Endometrial microvascular endothelial cells (primary cell): ENCODE data around the gene BTBD2. TPM values are rescaled to one million over a fixed set of nuclear protein-coding genes. Genes with fewer than 3 reads are reported as not detected.

ENCODE experiments used
- in situ Hi-C: cut with HindIII; loops from 2 replicates; pipeline ENCODE4 v1.10.0; 2017; ENCODE audit warnings: low sequenced_read_pairs, low pct_unique_long_range_greater_than_20kb; ENCODE audit errors: inconsistent ontology term
- total RNA-seq: library from RNA; depleted of rRNA; stranded (reverse); fragments of >200 nt; gene quantifications from one replicate; pipeline ENCODE4 v1.2.3, GENCODE V29; 2015; ENCODE audit errors: inconsistent ontology term

BTBD2 gene
- total RNA-seq, 1 donor from 2014 or later = 88.5 TPM

DNA sequence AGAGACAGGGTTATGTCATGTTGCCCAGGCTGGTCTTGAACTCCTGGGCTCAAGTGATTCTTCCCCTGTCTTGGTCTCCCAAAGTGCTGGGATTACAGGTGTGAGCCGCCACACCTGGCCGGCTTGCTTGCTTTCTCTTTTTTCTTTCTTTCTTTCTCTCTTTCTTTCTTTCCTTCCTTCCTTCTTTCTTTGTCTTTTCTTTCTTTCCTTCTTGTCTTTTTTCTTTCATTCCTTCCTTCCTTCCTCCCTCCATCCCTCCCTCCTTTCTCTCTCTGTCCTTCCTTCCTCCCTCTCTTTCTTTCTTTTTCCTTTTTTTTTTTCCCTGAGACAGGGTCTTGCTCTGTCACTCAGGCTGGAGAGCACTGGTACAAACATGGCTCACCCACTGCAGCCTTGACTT, 6.8 kb upstream of the BTBD2 start:
- in situ Hi-C loops = no loop called here

- in situ Hi-C loops = no loop called here
Measured at GRCh38 chr19:2021453-2022140, 6.1 kb upstream of the BTBD2 start.

GRCh38 chr19:2018752-2019151, 3.2 kb upstream of the BTBD2 start:
- in situ Hi-C loops = no loop called here

GRCh38 chr19:2016041-2016807, 710 bp upstream of the BTBD2 start:
- in situ Hi-C loops = no loop called here

- in situ Hi-C loops = no loop called here
Measured at GRCh38 chr19:2014731-2015607, 545 bp downstream of the BTBD2 start.

DNA sequence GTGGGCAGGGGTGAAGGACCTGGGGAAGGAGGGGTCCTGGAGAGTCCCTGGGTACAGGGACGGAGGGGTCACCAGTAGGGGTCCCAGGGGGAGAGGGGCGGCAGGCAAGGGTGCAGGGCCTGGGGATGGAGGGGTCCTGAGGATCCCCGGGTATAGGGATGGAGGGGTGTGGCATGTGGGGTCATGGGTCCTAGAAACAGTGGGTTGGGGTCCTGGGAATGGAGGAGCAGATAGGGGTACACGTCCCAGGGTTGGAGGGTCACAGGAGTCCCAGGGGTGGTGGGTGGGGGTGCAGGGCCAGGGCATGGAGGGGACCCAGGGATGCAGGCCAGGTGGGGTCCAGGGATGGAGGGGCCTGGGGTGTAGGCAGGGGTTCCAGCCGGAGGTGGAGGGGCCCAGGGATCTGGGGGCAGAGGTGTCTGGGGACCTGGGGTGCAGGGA, 1.4 kb downstream of the BTBD2 start:
- in situ Hi-C loops = no loop called here

DNA sequence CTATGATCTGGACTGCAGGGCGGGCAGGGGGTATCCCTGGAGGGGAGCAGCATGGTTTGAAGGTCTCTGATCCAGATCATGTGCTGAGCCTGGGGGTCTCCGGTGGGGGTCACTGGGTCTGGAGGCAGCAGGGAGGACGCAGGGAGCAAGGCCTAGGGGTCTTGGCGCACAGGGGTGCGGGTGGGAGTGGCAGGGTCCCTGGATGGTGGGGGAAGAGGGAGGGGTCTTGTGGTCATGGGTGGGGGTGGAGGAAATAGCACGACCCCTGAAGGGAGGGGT, 1.9 kb downstream of the BTBD2 start:
- in situ Hi-C loops = no loop called here

DNA sequence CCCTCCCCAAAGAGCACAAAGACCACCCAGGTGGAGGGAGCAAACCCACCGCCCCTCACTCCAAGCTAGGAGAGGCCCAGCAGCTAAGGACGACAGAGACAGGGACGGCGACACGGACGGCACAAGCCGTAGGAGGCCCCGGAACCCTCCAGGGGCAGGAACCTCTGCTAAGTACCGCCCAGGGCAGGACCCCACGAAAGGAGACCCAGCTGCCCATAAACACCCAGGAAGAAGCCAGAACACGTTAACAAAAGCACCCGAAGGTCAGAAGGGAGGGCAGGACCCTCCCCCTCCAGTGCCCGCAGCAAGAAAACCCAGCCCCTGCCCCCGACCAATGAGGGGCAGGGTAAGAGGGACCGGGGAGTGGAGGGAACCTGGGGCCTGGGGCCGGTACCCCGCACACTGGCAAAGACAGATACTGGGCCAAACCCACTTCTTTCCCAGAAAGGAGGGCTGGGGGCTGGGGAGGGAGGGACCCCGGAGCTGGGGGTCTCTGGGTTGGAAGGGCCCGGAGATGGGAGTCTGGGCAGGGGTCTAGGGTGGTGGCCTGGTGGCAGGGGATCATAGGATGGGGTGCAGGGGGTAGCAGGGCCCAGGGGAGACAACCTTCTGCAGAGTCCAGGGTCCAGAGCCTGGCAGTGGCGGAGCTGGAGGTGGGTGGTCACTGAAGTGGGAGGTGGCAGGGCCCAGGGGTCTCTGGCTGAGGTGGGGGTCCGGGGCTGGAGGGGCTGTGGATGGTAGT, 2.4 kb downstream of the BTBD2 start:
- in situ Hi-C loops = no loop called here

DNA sequence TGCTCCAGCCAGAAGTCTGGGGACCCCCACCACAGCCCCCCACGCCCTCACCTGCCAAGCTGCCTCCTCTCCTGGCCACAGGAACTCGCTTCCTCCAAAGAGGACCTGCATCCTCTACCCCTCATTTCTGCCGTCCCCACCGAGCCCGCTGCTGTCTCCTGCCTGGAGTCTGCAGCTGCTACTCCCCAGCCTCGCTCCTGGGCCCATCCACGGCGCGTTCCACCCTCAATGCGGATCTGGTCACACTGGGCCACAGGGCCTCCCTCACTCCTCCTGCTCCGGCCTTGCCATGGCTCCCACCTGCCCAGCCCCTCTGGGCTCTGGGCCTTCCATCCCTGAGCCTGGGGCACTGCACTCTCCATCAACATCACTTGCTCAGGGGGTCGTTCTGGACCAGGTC, 4.3 kb downstream of the BTBD2 start:
- in situ Hi-C loops = no loop called here

- in situ Hi-C loops = no loop called here
Measured at GRCh38 chr19:2010135-2010668, 5.3 kb downstream of the BTBD2 start.

GRCh38 chr19:2003874-2004273, 11.6 kb downstream of the BTBD2 start:
- in situ Hi-C loops = no loop called here

DNA sequence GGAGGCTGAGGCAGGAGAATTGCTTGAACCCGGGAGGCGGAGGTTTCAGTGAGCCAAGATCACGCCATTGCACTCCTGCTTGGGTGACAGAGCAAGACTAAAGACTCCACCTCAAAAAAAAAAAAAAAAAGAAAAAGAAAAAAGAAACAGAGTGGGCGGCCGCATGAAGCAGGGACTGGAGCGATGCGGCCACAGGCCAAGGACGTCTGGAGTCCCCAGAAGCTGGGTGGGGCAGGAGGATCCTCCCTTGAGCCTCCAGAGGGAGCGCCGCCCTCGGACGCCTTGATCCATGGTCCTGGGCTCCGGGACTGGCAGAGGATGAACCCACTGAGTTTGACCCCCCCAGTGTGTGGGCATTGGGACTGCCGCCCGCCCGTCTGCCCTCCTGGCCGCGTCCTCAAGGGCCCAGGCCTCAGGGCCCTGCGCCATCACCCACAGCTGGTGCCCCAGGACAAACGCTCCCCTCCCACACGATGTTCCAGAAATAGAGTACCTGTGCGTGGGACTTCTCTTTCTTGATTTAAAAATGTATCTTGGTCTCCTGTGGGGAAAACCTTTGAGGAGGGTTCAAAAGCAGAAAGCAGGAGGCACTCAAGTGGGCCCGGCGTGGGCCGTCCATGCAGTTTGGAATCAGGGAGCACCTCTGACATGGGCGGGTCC, 15.5 kb downstream of the BTBD2 start:
- in situ Hi-C loops = no loop called here

GRCh38 chr19:1998712-1999708, 16.5 kb downstream of the BTBD2 start:
- in situ Hi-C loops = no loop called here

GRCh38 chr19:1997353-1998233, 17.9 kb downstream of the BTBD2 start:
- in situ Hi-C loops = no loop called here

GRCh38 chr19:1992759-1993260, 22.7 kb downstream of the BTBD2 start:
- in situ Hi-C loops = no loop called here
